Osteoblast (primary cell): ENCODE measurements around the gene RASGRF2. TPM values are rescaled to one million over a fixed set of nuclear protein-coding genes. Genes with fewer than 3 reads are reported as not detected.

Experiments
- DNase-seq: peaks from one replicate; pipeline ENCODE4 v3.0.0; 2011; ENCODE audit warnings: low spot score, mixed read lengths; ENCODE audit not compliant: insufficient read length; ENCODE audit errors: missing footprints
- H2AFZ ChIP-seq: 2 replicates; pipeline ENCODE4 v1.6.0; 2011; ENCODE audit warnings: mild to moderate bottlenecking, low read length
- H3K27ac ChIP-seq: 2 replicates; pipeline ENCODE4 v1.5.1; 2011; ENCODE audit warnings: mild to moderate bottlenecking, low read depth, low read length, moderate library complexity
- H3K27me3 ChIP-seq: 2 replicates; pipeline ENCODE4 v1.6.0; 2012; ENCODE audit warnings: mild to moderate bottlenecking, control low read depth, inconsistent platforms, low read length, moderate library complexity; ENCODE audit not compliant: insufficient read depth
- H3K36me3 ChIP-seq: 2 replicates; pipeline ENCODE4 v1.5.1; 2011; ENCODE audit warnings: mild to moderate bottlenecking, low read length, control low read depth, moderate library complexity; ENCODE audit not compliant: insufficient read depth
- H3K4me1 ChIP-seq: 2 replicates; pipeline ENCODE4 v1.5.1; 2011; ENCODE audit warnings: mild to moderate bottlenecking, low read length, control low read depth, moderate library complexity; ENCODE audit not compliant: insufficient read depth
- H3K4me2 ChIP-seq: 2 replicates; pipeline ENCODE4 v1.6.0; 2011; ENCODE audit warnings: mild to moderate bottlenecking, low read length; ENCODE audit not compliant: insufficient read depth
- H3K4me3 ChIP-seq: fragments of 200-600 bp; sonication (generic); 3 replicates; pipeline ENCODE4 v1.5.1; 2012; ENCODE audit warnings: mild to moderate bottlenecking, low read length, inconsistent platforms; ENCODE audit not compliant: insufficient read depth
- H3K79me2 ChIP-seq: 2 replicates; pipeline ENCODE4 v1.6.0; 2012; ENCODE audit warnings: mild to moderate bottlenecking, low read length, control low read depth, inconsistent platforms; ENCODE audit not compliant: insufficient read depth
- H3K9me3 ChIP-seq: 2 replicates; pipeline ENCODE4 v1.5.1; 2011; ENCODE audit warnings: low read depth, low read length, control low read depth
- H4K20me1 ChIP-seq: 2 replicates; pipeline ENCODE4 v1.6.0; 2012; ENCODE audit warnings: mild to moderate bottlenecking, low read length, control low read depth; ENCODE audit not compliant: insufficient read depth
- CTCF ChIP-seq: IDR thresholded peaks from 2 replicates; pipeline ENCODE4 v1.5.1; 2011; ENCODE audit warnings: mild to moderate bottlenecking, low read depth, low read length, moderate library complexity; ENCODE audit errors: extremely low read depth
- total RNA-seq: library from RNA; depleted of rRNA; stranded (reverse); fragments of >200 nt; gene quantifications from 2 replicates; pipeline ENCODE4 v1.2.3, GENCODE V29; 2012

Gene RASGRF2
- total RNA-seq, 1 donor: under 0.01 TPM

DNA sequence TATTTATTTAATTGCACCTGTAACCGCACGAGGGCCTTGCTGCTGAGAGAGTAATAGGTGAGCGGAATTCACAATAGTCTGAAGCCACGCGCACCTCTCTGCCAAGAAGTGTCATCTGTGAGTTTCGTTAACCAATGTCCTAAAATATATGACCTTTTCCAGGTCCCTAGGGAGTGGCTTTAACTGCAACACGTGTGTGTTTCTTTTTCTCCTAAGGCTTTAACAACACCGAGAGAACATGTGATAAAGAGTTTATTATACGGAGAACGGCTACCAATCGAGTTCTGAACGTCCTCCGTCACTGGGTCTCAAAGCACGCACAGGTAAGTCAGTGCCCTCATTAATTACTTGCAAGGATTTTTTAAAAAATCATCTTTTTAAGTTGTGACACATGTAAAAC is 219.8 kb downstream of the RASGRF2 start:
- DNase-seq: no peak
- H3K4me2 ChIP-seq: no peak overlapping the region
- no peaks in the 10 kb centered on the region for H3K79me2 ChIP-seq
- no peak overlapping the region for H2AFZ ChIP-seq
- no peaks in the 10 kb centered on the region for H4K20me1 ChIP-seq
- TF ChIP-seq CTCF: no peak
- no peaks in the 10 kb centered on the region for H3K36me3 ChIP-seq
- H3K4me3 ChIP-seq: no peak overlapping the region
- H3K4me1 ChIP-seq: no peaks in the 10 kb centered on the region
- no peaks in the 10 kb centered on the region for H3K9me3 ChIP-seq
- no peak overlapping the region for H3K27ac ChIP-seq
- H3K27me3 ChIP-seq: peaks cover 3% of the 10 kb centered on the region

DNA sequence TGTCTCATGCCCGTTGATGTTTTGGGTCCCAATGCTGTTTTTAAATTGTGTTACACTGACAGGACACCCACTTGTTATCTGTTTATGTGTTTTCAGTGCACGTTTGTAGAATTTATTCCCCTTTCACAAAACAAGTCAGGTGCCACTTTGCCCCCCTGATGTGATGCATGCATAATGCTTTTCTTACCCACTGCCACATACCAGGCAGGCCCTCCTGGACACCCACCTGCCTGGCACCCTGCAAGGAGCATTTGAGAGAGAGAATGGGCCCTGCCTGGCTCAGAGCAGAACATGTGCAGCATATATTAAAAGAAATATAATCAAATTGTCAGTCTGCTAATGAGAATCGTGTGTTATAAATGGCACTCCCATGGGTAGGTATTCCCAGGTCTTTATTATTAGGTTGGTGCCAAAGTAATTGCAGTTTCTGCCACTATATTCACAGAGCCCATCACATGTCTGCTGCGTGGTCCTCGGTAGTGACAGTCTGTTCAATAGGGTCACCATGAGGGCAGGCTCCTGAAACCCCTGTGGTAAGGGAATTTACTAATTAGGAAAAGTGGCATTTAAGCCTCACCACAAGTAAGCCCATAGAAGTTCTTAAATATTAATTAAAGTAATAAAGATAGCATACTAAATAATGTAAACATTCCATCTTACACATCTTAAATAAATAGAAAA is 220.8 kb downstream of the RASGRF2 start:
- Histone ChIP-seq H3K27me3 (peaks cover 5% of the 10 kb centered on the region), H3K4me1 (no peaks in the 10 kb centered on the region), H3K79me2 (no peaks in the 10 kb centered on the region), H4K20me1 (no peaks in the 10 kb centered on the region), H3K4me3 (no peak overlapping the region), H3K9me3 (no peaks in the 10 kb centered on the region), H3K36me3 (no peaks in the 10 kb centered on the region), H3K27ac (no peak overlapping the region), H2AFZ (no peak overlapping the region), H3K4me2 (no peak overlapping the region)
- TF ChIP-seq CTCF: no peak
- DNase-seq: no peak

- Histone ChIP-seq H3K36me3 (no peaks in the 10 kb centered on the region), H3K27me3 (peaks cover 10% of the 10 kb centered on the region), H3K27ac (no peak overlapping the region), H3K79me2 (no peaks in the 10 kb centered on the region), H3K4me2 (no peak overlapping the region), H3K4me1 (no peaks in the 10 kb centered on the region), H2AFZ (no peak overlapping the region), H3K9me3 (no peaks in the 10 kb centered on the region), H4K20me1 (no peaks in the 10 kb centered on the region), H3K4me3 (no peak overlapping the region)
- no peak for TF ChIP-seq CTCF
- DNase-seq: no peak
Observed at GRCh38 chr5:81181576-81182316, 221.6 kb downstream of the RASGRF2 start.
